T-helper 1 cell (primary cell): ENCODE measurements around the gene RLF.

Experiments
- DNase-seq, 5 donors: peaks; one replicate each; pipeline ENCODE4 v3.0.0-alpha.2; 2012 to 2020

The RLF gene

DNA sequence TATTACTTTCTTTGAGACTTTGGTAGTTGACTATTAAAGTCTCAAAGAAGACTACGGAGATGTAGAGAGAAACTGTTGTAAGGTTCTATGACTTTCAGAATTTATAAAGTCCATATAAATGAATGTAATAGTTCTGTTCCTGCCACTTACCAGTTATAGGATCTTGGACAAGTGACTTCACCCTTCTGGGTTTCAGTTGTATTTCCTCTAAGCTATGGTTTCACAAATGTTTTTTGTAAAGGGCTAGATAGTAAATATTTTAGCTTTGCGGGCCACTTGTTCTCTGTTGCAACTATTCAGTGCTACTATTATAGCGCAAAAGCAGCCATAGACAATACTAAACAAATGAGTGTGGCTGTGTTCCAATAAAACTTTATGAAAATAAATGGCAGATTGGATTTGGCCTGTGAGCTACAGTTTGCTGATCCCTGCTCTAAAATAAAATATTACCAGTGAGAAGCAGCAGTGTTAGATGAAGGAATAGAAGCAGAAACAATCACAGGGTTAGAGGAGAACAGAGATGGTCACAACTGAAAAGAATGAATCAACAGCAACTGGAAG is 111.5 kb downstream of the RLF start:
- DNase-seq: no peak

DNA sequence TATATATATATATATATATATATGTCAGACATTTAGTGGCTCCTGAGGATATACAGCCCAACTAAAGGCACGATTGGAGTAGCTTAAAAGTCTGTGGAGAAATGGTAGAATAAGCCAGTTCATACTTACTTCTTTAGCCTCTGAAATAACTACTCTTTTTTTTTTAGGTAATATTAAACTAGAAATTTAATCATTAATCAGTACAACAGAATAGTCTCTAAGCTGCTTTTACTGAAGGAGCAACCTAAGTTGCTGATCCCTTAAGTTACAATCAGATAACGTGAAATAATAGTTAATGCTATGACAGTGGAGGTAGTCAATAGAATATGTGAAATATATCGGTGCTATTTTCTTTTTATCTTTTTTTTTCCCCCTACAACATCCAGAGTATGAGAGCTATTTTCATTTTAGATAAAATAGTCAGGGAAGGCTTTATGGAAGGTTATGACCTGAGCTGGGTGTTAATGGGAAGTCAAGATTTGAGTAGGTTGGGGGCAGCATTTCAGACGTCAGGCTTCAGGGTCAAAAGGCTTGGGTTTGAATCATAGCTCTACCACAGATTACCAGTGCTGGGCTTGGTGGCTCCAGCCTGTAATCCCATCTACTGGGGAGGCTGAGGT is 112.5 kb downstream of the RLF start:
- no peak for DNase-seq

DNA sequence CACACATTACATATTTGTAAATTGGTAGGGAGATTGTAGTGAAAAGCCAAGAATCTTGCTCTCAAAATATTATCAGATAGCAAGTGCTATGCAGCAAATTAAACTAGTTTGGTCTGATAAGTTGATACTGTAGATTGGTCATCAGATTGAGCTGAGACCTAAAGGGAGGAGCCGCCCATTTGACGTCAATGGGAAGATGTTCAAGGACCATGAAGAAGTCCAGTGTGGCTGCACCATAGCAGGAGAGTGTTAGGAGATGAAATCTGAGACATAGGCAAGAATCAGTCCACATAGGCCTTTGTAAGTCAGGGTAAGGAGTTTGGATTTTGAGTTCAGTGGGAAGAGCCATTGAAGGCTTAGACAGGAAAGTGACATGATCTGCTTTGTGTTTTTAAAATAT is 113.1 kb downstream of the RLF start:
- no peak for DNase-seq

DNA sequence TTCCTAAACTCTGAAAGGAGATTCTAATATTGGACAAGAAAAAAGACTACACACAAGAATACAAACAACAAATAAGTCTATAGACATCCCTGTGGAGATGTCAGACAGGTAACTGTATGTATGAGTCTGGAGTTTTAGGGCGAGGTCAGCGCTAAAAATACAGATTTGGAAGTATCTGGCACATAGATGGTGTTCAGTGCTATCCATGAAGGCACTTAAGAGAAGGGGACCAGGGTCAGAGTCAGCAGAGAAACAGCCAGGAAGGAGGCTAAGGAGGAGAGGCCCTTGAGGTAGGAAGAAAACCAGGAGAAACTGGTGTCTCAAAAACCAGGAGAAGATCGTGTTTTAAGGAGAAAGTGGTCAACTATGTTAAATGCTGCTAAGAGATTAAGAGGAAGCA is 114.9 kb downstream of the RLF start:
- DNase-seq: no peak

DNA sequence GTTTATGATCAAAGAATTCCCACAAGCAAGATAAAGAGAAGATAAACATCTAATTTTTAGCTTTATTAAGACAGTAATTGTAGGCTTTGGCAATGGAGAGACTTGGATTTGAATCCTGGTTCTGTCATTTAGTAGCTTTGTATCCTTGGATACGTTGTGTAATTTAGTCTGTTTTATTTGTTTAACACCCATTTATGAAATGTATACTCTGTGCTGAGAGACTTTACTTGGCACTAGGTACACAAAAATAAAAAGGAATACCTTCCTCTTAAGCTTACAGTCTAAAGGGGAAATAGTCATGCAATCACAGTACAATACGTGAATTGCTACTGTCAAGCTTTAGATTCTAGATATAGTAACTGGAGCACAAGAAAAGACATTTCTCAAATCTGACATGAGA is 120.7 kb downstream of the RLF start:
- DNase-seq: no peak
